ENCODE measurements around the gene COPG2.

- no peak for TF ChIP-seq CTCF (IDR thresholded peaks at IDR 0.05)
- TF ChIP-seq POLR2A (IDR thresholded peaks at IDR 0.05): no peak
- no peak for TF ChIP-seq EP300 (IDR thresholded peaks at IDR 0.05)
Observed at GRCh38 chr7:130513447-130513846, 155.1 kb downstream of the COPG2 start.

All from gastroesophageal sphincter (tissue), 3 donors.